GM10266 (cell line): ENCODE results near the gene DISC1.

Experiments
- DNase-seq: peaks from one replicate; pipeline ENCODE4 v3.0.0; 2012; ENCODE audit errors: extremely low spot score
- CTCF ChIP-seq: IDR thresholded peaks from 2 replicates; pipeline ENCODE4 v1.5.1; 2012; ENCODE audit warnings: mild to moderate bottlenecking, low read depth; ENCODE audit not compliant: control insufficient read depth, insufficient read depth; ENCODE audit errors: missing control alignments

Gene DISC1

GRCh38 chr1:231686384-231686783 is 59.8 kb downstream of the DISC1 start:
- no peak for TF ChIP-seq CTCF
- no peak for DNase-seq

- TF ChIP-seq CTCF: no peak
Measured at GRCh38 chr1:231688989-231689388, 62.4 kb downstream of the DISC1 start.

GRCh38 chr1:231690059-231690458 is 63.5 kb downstream of the DISC1 start:
- DNase-seq: no peak
- TF ChIP-seq CTCF: no peak

More at GRCh38 chr1:231688989-231689388, 62.4 kb downstream of the DISC1 start:
- DNase-seq: no peak

GRCh38 chr1:231691618-231692259 is 65.1 kb downstream of the DISC1 start:
- no peak for DNase-seq
- peak; percentile 40 for TF ChIP-seq CTCF

GRCh38 chr1:231693361-231694074 is 66.9 kb downstream of the DISC1 start:
- no peak for DNase-seq
- no peak for TF ChIP-seq CTCF

- no peak for TF ChIP-seq CTCF
- DNase-seq: no peak
Measured at GRCh38 chr1:231694075-231694431, 67.5 kb downstream of the DISC1 start.

GRCh38 chr1:231694465-231695077 is 68.0 kb downstream of the DISC1 start:
- TF ChIP-seq CTCF: no peak
- DNase-seq: no peak
